SU-DHL-6 (cell line): ENCODE measurements around the gene LRRK1.

Experiments
- CTCF ChIP-seq: fragments of 200-600 bp; sonication (generic); IDR thresholded peaks from one replicate; pipeline ENCODE4 v1.5.1; 2017; ENCODE audit warnings: antibody characterized with exemption, mild to moderate bottlenecking, low read length, moderate library complexity; ENCODE audit not compliant: insufficient read depth, poor library complexity, severe bottlenecking
- EZH2phosphoT487 ChIP-seq: fragments of 200-600 bp; sonication (generic), shearing (Covaris generic); conservative IDR thresholded peaks from 2 replicates; pipeline ENCODE4 v1.6.1; 2018; ENCODE audit warnings: mild to moderate bottlenecking, antibody characterized with exemption, low read length, moderate library complexity, mixed read lengths

DNA sequence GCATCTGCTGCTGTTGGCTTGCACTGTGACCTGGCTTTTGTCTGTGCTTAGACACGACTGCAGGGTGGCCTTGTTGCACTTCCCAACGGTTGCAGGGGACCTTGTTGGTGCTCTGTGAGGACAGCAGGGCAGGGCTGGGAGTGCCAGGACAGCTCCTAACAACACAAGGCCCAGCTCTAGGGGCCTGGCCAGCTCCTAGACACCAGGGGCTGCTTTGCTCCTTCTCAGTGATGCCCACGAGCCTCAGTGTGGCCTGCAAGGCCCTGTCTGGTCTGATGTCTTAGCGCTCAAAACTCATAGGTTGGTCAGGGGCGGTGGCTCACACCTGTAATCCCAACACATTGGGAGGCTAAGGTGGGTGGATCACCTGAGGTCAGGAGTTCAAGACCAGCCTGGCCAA lies 183.6 kb downstream of the LRRK1 start:
- no peak for TF ChIP-seq CTCF
- no peak for TF ChIP-seq EZH2phosphoT487
